Peyer's patch (tissue), 4 donors: Measurements from ENCODE around the gene ARL15. TPM values are rescaled to one million over a fixed set of nuclear protein-coding genes. Genes with fewer than 3 reads are reported as not detected.

ENCODE experiments used
- DNase-seq, 3 donors: peaks; one replicate each; pipeline ENCODE4 v3.0.0-alpha.2; 2017 to 2019
- H3K27ac ChIP-seq, 4 donors: fragments of 200-600 bp; sonication (generic); one replicate each; pipeline ENCODE4 v1.5.1; 2016 to 2019
- H3K27me3 ChIP-seq, 2 donors: fragments of 200-600 bp; sonication (generic); one replicate each; pipeline ENCODE4 v1.5.1; 2019
- H3K36me3 ChIP-seq, 3 donors: fragments of 200-600 bp; sonication (generic); one replicate each; pipeline ENCODE4 v1.5.1; 2016 to 2019
- H3K4me1 ChIP-seq, 4 donors: fragments of 200-600 bp; sonication (generic); one replicate each; pipeline ENCODE4 v1.5.1; 2016 to 2019
- H3K4me3 ChIP-seq, 4 donors: fragments of 200-600 bp; sonication (generic); 1 replicate in 3 of 4; 2 replicates in 1 of 4; pipeline ENCODE4 v1.5.1; 2016 to 2019; ENCODE audit warnings: mild to moderate bottlenecking in 1 of 4
- H3K9me3 ChIP-seq, 4 donors: fragments of 200-600 bp; sonication (generic); one replicate each; pipeline ENCODE4 v1.5.1; 2016 to 2019; ENCODE audit warnings: mild to moderate bottlenecking in 1 of 4
- POLR2A ChIP-seq, 2 donors: fragments of 450-650 bp; IDR thresholded peaks; one replicate each; pipeline ENCODE4 v1.5.1; 2017; ENCODE audit warnings: antibody characterized with exemption in 2 of 2, mild to moderate bottlenecking in 2 of 2, moderate library complexity in 2 of 2
- total RNA-seq, 4 donors: library from RNA; depleted of rRNA; stranded (reverse); fragments of >200 nt; gene quantifications; one replicate each; pipeline ENCODE4 v1.1.0, GENCODE V29; 2016
- TF ChIP-seq, protein P1 (sequence below), 6 experiments: fragments of 450-650 bp in 4 of 6; fragments of 200-600 bp in 2 of 6; sonication (generic) in 1 of 6; IDR thresholded peaks; one replicate each; pipeline ENCODE4 v1.5.1; 2017 to 2019; ENCODE audit warnings: antibody characterized with exemption in 6 of 6, mild to moderate bottlenecking in 3 of 6, moderate library complexity in 1 of 6

The ARL15 gene
- total RNA-seq, 4 donors from 2014 or later, result 18.0 to 44.5 (median 38.7) TPM

DNA sequence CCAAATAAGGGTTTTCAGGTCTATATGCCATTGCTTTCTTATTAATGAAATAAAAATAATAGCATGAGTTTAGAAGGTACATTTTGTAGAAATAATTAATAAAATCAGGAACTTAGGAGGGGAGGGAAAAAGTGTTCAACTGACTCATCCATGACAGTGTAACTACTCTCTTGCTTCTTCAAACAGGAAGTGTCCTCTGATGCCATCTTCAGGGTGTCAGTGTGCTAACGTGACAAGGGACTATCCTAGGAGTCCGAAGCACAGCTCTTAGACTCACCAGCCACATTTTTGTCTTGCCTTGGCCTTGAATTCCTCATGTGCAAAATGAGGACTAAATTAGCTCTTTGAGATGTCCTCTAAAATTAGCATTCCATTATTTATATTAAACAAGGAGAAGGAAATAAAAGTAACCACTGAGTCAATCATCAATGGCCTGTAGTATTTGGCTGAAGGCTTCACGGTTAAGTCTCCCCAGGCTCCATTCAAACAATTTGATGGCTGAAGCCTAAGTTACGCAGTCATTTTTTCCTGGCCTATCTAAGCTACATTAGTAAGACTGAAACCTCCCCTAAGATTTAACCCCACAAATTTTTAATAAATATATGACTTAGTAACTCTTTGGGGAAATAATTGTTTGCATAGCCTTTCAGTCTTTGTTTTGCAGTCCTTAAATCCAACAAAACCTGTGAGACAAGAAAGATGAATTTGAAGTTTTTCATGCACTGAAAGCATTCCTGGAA lies 151.1 kb downstream of the ARL15 start:
- no peak overlapping the region for H3K27ac ChIP-seq
- TF ChIP-seq POLR2A (IDR thresholded peaks at IDR 0.05), result no peak
- TF ChIP-seq, protein P1, sequence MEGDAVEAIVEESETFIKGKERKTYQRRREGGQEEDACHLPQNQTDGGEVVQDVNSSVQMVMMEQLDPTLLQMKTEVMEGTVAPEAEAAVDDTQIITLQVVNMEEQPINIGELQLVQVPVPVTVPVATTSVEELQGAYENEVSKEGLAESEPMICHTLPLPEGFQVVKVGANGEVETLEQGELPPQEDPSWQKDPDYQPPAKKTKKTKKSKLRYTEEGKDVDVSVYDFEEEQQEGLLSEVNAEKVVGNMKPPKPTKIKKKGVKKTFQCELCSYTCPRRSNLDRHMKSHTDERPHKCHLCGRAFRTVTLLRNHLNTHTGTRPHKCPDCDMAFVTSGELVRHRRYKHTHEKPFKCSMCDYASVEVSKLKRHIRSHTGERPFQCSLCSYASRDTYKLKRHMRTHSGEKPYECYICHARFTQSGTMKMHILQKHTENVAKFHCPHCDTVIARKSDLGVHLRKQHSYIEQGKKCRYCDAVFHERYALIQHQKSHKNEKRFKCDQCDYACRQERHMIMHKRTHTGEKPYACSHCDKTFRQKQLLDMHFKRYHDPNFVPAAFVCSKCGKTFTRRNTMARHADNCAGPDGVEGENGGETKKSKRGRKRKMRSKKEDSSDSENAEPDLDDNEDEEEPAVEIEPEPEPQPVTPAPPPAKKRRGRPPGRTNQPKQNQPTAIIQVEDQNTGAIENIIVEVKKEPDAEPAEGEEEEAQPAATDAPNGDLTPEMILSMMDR (IDR thresholded peaks at IDR 0.05), result no peak
- H3K36me3 ChIP-seq, result no peaks in the 10 kb centered on the region
- DNase-seq, result no peak
- H3K4me3 ChIP-seq, result no peak overlapping the region
- no peaks in the 10 kb centered on the region for H3K27me3 ChIP-seq
- no peaks in the 10 kb centered on the region for H3K4me1 ChIP-seq
- H3K9me3 ChIP-seq, result no peaks in the 10 kb centered on the region

DNA sequence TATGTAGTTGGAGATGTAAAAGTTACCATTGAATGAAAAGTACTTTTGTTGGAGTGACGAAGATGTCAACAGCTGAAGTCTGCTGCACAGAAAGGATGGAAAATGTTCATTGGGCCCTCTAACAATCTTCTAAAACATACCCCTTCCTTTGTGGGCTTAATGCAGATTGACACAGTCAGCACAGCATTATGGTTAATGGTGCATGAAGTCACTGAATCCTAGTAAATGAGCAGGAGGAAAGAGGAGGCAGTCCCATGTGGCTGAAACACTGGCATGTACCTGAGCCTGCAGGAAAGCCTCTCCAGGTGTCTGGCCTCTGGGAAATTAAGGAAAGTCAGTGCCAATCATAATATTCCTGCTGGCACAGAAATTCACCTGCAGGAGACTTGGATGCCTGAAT lies 153.8 kb downstream of the ARL15 start:
- H3K4me1 ChIP-seq, result no peaks in the 10 kb centered on the region
- H3K9me3 ChIP-seq, result no peaks in the 10 kb centered on the region
- no peak overlapping the region for H3K27ac ChIP-seq
- no peak for TF ChIP-seq POLR2A (IDR thresholded peaks at IDR 0.05)
- TF ChIP-seq, protein P1 (IDR thresholded peaks at IDR 0.05), result no peak
- no peaks in the 10 kb centered on the region for H3K36me3 ChIP-seq
- no peak for DNase-seq
- no peaks in the 10 kb centered on the region for H3K27me3 ChIP-seq
- no peak overlapping the region for H3K4me3 ChIP-seq

DNA sequence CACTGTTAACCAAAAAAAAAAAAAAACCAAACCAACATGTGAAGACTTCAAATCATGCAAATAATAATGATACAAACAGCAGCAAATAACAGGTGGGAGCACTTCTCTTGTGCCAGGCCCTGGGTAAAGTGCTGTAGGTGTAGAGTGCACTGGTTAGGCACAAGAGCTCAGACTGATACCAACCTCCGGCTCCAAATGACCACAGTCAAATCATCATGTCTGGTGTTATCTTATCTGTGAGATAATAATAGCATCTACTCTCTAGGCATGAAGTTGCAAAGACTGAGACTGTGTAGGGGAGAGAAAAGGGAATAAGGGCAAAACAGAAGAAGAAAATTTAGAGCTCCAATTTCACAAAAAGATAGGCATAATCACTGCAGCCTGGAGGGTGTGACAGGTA lies 159.5 kb downstream of the ARL15 start:
- Histone ChIP-seq H3K36me3 (no peaks in the 10 kb centered on the region), H3K27ac (no peak overlapping the region), H3K27me3 (no peaks in the 10 kb centered on the region), H3K9me3 (no peaks in the 10 kb centered on the region), H3K4me1 (no peaks in the 10 kb centered on the region), H3K4me3 (no peak overlapping the region)
- TF ChIP-seq POLR2A (IDR thresholded peaks at IDR 0.05), result no peak
- TF ChIP-seq, protein P1 (IDR thresholded peaks at IDR 0.05), result no peak
- no peak for DNase-seq

DNA sequence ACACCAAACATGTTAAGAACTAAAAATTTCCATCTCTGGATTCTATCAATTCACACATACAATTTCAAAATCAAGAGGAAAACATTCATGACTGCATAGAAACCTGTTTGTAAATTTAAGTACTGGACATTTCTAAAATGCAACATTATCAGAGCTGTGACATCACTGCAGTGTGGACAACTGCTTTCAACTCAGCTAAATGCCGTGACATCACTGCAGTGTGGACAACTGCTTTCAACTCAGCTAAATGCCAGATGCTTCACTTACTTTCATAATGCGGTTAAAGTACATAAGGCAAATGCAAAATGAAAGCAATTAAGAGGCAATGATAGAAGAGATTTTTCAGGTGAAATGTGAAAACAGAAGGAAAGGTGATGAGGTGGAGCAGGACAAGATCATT lies 161.5 kb downstream of the ARL15 start:
- Histone ChIP-seq H3K27me3 (no peaks in the 10 kb centered on the region), H3K36me3 (no peaks in the 10 kb centered on the region), H3K27ac (no peak overlapping the region), H3K4me1 (no peaks in the 10 kb centered on the region), H3K4me3 (no peak overlapping the region), H3K9me3 (no peaks in the 10 kb centered on the region)
- no peak for DNase-seq
- no peak for TF ChIP-seq POLR2A (IDR thresholded peaks at IDR 0.05)
- TF ChIP-seq, protein P1 (IDR thresholded peaks at IDR 0.05), result no peak

DNA sequence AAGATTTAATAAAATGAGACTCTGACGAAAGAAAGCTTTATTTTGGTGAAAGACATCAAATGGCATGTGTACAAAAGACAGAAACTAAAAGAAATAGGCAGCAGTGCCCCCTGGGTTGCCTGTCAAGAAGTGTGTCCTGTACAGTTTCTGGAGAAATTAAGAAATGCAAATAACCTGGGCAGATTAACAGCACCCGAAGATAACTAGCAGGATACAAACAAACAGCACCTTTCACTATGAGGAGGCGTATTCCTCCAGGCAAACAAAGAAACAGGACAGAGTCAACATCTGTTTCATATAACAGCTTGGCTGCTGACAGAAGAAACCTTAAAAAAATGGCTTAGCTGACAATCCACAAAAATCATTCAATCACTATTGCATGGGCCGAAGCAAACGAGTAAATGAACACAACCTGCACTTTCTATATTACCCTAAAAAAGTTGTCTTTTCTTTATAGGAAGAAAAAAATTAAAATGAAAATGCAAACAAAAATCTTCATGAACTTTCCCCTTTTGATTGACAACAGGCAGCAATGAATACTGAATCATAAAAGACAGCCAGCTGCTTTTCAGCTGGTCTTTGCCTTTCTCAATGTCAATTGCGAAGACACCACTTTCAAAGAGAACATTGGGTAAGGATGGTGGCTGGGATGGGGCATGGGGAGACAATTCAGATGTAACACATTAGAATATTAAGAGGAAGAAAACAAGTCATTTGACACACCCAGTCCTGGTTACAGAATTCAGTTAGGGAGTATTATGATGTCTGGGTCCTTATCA lies 162.1 kb downstream of the ARL15 start:
- no peaks in the 10 kb centered on the region for H3K4me1 ChIP-seq
- no peak for TF ChIP-seq POLR2A (IDR thresholded peaks at IDR 0.05)
- TF ChIP-seq, protein P1 (IDR thresholded peaks at IDR 0.05), result no peak
- DNase-seq, result no peak
- no peak overlapping the region for H3K4me3 ChIP-seq
- no peaks in the 10 kb centered on the region for H3K36me3 ChIP-seq
- no peaks in the 10 kb centered on the region for H3K27me3 ChIP-seq
- no peaks in the 10 kb centered on the region for H3K9me3 ChIP-seq
- H3K27ac ChIP-seq, result no peak overlapping the region
